Measurements from ENCODE around the gene LGALS12.
A peak's percentile ranks its signal among the peaks of the same experiment; 100 is the strongest.
"Not testable (repeated sequence)": the region's sequence is repeated elsewhere in the genome, so short reads cannot be mapped to it uniquely, and the experiment has no call there.

The LGALS12 gene

DNA sequence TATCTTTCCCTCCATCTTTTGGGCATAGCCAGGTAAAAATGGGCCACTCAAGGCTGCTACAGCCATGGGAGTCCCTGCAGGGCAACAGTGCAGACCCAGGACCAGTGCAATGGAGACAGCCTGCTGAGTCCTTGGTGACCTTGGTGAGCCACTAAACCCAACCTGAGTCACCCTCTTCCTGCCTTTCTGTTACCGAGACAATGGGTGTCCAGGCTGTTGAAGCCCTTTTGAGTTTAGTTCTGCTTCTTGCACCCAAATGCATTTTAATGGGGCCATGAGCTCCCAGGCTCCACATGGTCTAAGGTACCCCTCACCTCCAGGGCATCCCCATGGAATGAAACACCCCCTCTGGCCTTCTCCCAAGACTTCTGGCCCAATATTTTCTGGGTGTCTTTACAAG is 29.9 kb downstream of the LGALS12 start:
- DNase-seq: no peak

DNA sequence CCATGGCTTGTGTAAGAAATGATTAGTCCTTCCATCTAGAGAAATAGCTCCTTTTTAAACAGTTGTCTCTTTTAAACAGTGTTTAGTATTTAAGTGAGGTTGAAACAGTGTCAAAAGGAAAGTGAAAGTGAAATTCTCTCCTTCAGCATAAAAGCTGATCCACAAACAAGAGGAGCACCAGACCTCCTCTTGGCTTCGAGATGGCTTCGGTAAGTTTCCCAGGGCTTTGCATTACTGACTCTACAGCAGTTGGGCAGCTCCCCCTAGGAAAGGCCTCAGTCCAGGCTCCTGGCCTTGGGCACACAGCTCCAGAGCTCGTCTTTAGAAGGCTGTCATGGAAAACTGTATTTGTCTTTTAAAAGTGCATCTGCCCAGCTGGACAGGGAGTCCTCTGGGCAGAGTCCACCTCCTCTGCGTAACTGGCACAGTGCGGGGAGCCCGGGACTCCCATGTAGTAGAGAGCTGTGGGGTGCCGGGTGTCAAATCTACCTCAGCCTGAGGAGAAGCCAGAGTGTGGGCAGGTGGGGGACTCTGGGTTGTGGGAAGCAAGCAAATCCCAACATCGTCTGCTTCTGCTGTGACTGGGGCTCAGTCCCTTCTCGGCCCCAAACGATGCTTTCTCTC is 30.9 kb downstream of the LGALS12 start, which contains the start of gene PLAAT4:
Gene PLAAT4 (plus strand): TSS at position 140 of the 624 bp plus-strand sequence. CDS start 61 bp downstream, at position 201.
- DNase-seq: no peak

DNA sequence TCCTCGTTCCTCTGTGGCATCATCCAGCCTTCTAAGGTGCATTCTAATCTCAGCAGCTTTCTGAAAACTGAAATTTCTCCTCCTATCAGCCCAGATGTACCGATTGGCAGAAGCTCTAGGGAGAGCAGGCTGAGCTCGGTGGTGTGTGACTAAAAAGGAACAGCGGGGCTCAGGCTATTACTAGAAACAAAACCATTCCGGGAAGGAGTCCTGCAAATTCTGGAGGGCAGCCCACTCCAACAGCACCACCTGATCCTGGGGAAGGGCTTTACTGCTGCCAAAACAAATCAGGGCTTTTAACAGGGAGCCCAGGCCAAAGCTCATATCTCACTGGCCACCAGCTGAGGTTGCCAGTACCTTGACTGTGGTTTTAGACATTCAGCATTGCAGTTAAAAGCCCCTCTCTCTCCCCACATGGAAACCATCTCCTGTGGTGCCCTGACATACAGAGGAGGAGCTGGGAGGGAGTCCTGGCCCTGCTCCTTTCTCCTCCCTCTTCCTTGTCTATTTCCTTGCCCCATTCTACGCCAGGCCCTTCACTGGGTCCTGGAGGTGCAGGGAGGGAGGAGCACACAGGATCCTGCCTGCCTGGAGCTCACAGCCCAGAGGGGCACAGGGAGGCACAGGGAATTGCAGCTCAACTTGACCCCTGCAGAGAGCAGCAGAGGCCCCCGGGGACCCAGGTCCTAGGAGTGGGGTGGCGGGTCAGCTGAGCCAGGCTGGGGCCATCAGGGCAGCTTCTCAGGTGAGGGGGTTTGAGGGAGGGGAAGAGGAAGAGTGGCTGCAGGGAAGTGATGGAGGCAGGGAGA is 31.6 kb downstream of the LGALS12 start:
- DNase-seq: no peak

DNA sequence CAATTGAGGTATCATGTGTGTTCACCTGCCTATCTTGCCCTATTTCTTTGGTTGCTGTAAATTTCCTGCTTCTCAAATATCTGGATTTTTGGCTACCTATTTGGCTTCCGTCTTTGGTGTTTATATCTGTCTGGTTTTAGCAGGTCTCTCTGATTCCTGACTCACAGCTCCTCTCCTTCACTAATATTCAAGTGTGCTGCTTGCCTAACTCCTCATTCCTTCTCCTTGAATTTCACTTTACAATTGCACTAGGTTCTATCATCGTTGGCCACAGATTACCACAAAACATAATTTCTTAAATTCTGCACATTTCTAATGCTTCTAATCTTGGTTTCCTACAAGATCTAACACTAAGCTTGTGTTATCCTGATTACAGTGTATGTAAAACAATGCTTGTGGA is 36.6 kb downstream of the LGALS12 start:
- DNase-seq: not testable (repeated sequence)

DNA sequence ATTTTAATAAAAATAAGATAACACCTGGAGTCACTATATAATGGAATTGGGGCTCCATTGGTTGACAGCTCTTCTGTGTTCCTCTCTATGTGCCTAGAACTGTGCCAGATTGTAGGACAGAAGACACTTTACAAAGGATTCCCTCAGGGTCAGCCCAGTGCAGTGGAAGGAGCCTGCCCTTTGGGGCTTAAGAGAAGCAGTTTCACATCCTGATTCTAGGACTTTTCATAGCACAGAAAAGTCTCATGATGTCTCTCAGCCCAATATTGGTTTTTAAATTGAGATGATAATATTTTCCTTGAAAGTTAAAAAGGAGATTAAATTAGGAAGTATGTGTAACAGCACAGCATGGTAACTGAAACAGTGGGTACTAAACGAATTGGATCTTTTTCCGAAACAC is 37.8 kb downstream of the LGALS12 start:
- DNase-seq: no peak

DNA sequence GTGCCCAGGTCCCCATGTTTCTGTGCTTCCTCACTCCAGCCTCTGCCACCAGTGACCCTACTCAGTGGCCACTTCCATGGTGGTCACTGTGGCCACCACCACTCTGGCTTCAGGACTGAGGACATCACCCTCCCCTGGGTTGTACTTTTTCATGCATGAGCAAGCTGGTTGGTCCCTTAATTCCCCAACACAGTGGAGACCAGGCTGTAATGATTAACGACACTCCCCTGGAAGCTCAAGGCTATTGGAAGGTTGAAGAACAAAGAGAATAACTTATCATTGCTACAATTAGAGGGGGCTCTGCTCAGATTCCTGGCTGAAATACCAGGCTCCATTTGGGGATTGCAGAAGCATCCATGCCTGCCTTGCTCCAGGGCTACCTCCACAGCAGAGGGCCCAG is 41.2 kb downstream of the LGALS12 start:
- DNase-seq: no peak

DNA sequence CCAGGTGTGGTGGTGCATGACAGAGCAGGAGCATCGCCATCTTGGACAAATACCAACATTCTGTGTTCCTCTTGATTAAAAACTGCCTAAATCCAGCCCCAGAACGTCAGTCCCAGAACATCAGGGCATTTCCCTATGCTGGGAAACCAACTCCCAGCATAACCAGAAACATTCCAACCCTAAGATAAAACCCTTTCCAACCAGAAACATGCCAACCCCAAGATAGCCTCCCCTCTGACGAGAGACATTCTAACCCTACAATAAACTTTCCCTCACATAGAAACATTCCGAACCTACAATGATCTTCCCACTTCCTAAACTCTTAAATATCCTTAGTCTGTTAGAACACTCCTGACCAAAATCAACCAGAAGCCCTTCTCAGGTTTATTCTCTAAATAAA is 42.3 kb downstream of the LGALS12 start:
- DNase-seq: no peak

DNA sequence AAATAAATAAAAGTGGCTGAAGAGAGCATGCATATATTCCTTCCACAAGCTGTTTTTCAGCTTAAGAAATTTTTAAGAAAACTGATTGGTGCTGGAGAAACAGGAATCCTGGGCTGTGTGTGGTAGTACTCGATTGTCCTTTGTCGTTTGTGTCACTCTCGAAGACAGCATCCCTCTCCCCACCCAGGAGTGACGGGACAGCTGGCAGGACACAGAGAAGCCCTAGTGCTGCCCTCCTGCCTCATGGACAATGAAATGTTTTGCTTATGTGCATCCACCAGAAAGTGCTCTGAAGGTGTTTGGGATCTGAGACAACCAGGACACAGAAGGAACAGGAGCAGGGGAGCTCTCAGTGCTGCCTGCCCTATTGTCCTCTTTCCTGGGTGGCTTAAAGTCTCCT is 43.5 kb downstream of the LGALS12 start:
- no peak for DNase-seq

DNA sequence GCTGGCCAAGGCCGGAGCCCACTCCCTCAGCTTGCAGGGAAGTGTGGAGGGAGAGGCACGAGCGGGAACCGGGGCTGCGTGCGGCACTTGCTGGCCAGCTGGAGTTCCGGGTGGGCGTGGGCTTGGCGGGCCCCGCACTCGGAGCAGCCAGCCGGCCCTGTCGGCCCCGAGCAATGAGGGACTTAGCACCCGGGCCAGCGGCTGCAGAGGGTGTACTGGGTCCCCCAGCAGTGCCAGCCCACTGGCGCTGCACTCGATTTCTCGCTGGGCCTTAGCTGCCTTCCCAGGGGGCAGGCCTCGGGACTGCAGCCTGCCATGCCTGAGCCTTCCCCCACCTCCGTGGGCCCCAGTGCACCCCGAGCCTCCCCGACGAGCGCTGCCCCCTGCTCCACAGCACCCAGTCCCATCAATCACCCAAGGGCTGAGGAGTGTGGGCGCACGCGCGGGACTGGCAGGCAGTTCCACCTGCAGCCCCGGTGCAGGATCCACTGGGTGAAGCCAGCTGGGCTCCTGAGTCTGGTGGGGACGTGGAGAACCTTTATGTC is 44.3 kb downstream of the LGALS12 start:
- not testable (repeated sequence) for DNase-seq

DNA sequence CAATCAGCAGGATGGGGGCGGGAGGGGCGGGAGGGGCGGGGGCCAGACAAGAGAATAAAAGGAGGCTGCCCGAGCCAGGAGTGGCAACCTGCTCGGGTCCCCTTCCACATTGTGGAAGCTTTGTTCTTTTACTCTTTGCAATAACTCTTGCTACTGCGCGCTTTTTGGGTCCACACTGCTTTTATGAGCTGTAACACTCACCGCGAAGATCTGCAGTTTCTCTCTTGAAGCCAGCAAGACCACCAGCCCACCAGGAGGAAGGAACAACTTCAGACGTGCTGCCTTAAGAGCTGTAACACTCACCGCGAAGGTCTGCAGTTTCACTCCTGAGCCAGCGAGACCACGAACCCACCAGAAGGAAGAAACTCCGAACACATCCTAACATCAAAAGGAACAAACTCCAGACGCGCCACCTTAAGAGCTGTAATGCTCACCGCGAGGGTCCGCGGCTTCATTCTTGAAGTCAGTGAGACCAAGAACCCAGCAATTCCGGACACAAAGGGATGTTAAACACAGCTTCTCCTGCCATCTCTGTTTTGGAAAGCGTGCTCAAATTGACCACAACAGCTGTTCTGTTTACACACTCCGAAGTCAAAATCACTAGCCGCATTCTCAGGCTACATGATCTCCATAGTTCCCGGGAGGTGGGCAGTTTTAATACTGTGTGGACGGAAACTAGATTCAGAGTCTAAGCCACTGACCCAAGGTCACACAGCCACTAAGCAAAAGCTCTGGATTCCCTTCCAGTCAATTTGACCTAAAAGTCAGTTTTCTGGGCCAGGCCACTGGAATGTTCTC is 45.4 kb downstream of the LGALS12 start:
- no peak for DNase-seq

DNA sequence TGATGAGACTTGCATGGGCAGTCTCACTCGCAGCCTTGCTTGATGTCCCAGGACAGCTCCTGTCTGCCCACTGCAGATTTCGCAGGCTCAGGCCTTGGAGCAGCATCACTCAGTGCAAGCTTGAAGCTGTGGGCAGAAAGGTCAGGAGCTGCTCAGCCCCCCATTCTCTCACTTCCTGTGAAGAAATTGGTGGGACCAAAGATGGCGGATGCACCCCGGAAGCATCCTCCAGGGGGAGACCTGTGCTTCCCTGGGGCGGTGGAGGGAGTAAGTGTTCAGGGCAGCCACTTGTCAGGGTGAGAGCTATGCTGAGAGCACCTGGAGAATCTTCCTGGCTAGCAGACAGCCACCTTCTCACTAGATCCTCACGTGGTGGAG is 46.0 kb downstream of the LGALS12 start:
- no peak for DNase-seq

DNA sequence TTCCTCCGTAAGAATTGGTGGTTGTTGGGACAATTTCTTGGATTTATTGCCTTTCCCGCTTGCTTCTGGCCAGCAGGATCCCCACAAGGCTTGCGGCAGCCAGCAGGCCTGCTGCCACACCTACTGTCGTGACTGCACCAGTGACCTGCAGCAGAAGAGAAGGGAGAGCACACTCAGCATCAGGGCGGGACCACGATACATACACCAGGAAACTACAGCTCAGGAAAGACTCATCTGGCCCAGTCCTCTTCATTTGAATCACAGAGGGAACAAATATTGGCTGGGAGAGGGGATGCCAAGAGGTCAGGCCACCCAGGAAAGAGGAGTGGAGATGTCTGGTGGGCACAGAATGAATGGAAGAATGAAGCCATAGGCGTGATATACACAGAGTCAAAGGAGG is 47.0 kb downstream of the LGALS12 start:
- DNase-seq: peak; percentile 43

DNA sequence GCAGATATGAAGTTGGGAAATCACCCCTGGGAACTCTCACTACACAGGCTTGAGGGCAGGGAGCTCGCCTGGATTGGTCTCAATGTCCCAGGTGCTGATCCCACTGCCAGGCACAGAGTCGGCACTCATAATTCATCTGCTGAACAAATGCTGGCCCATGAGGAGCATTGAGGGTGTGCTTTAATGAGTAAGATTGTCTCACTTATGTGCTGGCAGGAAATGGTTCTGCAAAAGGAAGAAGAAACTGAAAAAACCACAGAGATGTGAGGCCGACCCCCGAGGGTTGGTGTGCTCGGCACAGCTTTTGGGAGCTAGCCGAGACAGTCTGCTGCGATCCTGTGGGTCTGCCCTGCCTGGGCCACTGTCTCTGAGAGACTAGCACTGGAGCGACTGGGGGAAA is 47.9 kb downstream of the LGALS12 start:
- peak; percentile 76 for DNase-seq

DNA sequence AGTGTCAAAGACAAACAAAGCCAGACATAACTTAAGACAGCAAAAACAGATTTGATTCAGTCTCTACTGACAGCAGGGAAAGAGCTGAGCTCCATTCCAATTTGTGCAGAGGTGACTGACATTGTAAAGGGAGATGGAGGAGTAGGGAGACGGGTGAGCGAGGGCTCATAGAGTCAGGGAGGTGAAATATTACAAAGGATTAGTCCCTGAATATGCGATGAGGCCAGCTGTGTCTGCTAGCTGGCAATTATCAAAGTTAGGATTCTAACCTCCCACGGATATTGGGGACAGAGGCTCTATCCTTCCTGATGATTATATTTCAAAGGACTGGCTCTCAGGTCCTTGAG is 49.0 kb downstream of the LGALS12 start:
- no peak for DNase-seq

DNA sequence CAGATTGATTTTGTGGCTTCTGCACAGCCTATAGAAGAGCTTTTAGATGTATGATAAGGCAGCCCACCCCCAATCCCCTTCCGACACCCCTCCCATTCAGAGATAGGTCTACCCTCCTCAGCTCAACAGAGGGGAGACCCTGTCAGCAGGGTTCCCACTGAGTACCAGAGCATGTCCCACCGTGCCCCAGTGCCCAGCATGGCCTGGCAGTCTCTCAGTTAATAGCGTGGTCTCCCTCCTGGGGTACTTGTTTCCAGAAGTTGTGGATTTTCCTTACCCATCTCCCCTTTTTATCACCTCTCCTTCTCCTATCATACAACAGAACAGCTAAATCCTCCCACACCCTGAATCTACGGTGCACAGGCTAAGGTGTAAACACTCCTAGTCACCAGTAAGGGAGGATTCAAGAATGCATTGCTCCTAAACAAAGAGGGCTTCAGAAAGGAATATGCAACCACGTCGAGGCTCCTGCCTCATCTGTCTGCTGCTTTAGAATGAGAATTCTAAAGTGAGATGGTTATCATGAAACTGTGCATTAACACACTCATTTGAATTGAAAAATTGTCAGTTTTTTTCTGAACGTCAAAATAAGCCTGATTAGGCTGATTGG is 50.6 kb downstream of the LGALS12 start:
- no peak for DNase-seq

DNA sequence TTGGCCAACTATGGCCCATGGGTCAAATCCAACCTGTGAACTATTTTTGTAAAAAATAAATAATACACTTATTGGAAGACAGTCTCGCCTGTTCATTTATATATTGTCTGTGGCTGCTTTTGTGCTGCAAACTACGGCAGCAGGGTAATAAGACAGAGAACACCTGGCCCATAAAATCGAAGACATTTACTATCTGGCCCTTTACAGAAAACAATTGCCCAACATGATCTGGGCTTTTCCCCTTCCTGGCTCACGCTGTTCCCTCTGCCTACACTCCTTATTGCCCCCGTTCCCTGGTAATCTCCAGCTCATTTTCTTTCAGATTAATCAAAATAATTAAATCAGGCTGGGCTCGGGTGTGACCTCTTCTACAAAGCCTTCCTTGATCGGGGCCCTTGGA is 51.7 kb downstream of the LGALS12 start:
- DNase-seq: no peak

DNA sequence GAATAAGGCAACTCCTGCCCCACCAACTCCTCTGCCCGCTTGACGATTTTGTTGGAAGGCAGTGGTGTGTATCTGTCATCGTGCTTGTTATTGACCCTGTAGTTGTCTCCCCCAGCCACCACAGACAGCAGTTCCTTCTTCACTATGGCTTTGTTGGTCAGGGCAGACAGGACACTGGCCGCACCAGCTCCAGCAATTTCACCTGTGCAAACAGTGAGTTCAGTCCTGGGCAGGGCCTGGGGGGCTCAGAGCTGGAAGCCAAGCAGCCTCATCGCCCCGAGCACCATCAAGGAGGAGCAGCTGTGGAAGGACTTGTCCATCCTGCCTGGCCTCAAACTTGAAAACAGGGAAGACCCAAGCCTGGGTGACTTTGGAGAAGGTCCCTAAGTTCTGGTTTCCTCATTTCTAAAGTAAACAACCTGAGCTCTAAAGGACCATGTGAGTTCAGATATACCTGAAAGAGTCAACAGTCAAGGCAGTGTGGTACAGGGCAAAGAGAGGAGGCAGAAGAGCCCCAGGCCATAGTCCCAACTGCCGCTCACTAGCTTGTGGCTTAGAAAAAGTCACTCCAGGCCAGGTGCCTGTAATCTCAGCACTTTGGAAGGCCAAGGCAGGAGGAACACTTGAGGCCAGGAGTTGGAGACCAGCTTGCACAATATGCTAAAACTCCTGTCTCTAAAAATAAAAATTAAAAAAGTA is 52.7 kb downstream of the LGALS12 start:
- peak; percentile 40 for DNase-seq

DNA sequence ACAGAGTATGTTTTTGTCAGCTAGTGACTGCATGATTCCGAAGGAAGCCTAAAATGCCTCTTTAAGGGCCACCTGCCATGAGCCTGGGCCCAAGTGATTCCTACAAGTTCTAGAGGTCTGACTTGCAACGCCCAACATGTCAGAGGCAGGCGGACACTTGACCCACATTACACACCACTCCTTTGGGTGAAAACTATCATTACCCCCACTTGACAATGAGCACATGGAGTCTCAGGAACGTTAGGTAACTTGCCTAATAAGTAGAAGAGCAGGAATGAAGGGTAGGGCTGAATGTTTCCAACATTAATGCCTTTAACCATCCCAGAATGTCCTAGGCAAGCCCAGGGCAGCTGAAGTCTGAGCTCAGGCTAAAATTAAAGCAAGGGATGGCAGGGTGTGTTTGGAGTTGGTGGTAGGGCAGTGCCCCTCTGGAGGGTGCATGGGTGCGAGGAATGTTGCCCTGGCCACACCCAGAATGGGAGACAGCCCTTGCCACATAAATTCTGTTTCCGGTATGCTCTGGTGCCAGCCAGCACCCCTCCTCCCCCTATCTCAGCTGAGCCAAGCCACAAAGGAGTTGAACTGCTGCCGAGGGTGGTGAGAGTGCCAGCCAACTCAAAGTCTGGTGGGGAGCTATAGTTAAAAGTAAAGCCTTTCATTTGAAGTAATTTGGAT is 54.8 kb downstream of the LGALS12 start:
- peak; percentile 42 for DNase-seq

DNA sequence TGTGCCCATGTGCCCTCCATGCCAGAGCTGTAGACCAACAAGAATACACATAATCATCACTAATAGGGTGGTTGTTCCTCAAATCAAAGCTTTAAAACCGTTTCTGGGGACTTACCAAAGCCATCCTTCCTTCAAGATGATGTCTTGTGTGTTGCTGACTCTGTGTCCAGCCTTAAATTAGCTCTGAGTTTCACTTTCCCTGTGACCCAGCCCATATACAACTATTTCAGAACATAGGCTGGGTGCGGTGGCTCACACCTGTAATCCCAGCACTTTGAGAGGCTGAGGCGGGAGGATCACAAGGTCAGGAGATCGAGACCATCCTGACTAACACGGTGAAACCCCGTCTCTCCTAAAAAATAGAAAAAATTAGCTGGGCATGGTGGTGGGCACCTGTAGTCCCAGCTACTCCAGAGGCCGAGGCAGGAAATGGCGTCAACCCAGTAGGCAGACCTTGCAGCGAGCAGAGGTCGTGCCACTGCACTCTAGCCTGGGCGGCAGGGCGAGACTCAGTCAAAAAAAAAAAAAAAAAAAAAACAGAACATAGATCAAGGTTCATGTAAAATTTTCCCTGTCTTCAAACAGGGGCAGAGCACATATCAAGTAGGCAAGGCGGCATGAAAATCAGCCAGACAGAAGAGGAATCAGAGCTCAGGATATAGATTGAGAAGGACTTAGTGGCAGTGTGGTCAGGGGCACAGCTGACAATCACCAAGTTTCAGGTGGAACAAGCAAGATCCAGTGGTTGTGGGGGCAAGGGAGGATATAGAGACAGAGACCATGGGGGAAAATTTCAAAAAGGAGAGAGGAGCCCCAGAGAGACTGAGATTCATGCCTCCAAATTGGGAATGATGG is 57.5 kb downstream of the LGALS12 start, which contains the start of gene PLAAT2:
Gene PLAAT2 (minus strand): TSS at position 179 of the 855 bp plus-strand sequence. CDS start 55 bp downstream, at position 124.
- no peak for DNase-seq

DNA sequence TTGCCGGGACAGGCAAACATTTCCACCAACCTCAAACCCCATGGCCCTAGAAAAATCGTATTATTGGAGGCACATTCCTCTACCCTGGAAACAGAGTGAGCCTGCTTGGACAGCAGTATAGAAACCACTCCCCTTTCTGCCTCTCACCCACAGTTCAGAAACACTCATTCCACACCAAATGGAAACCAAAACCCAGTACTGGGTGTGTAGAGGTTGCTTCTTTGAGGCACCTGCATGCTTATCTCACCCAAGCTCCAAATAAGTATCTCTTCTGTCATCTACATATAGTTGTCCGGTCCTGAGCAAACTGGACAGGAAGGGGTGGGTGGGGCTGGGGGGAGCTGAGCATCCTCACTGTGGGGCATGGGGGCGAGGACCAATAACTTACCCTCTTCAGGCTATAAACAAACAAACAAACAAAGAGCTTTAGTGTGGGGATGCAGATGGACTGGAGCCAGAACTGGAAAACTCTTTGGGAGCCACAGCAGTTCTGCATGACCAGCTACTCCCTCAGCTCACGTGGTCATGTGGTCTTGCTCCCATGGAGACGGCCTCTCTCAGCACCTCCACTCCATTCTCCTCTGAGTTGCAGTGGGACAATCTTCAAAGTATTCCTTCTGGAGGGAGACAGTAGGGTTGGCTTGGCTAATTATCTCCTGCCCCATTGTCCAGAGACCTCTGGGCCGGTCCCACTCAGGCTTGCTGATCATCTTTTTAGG is 58.3 kb downstream of the LGALS12 start:
- no peak for DNase-seq

All from activated CD8-positive, alpha-beta memory T cell treated with anti-CD3 and anti-CD28 coated beads, Interleukin-2, amount 50 U/mL, for 48 hours (primary cell).